ENCODE results near the gene SP2.

- no peak for TF ChIP-seq CTCF (IDR thresholded peaks at IDR 0.05)
- no peak for TF ChIP-seq POLR2A (IDR thresholded peaks at IDR 0.05)
Observed at GRCh38 chr17:47914306-47914948, 18.4 kb downstream of the SP2 start.
